LNCAP (cell line): ENCODE measurements around the gene NEDD4L.
A peak's percentile ranks its signal among the peaks of the same experiment; 100 is the strongest.

ENCODE experiments used
- CTCF ChIP-seq: fragments of 450-650 bp; IDR thresholded peaks from 2 replicates; pipeline ENCODE4 v1.5.1; 2017; ENCODE audit warnings: mild to moderate bottlenecking

The NEDD4L gene

GRCh38 chr18:58128381-58129374 lies 84.7 kb downstream of the NEDD4L start:
- TF ChIP-seq CTCF = no peak

DNA sequence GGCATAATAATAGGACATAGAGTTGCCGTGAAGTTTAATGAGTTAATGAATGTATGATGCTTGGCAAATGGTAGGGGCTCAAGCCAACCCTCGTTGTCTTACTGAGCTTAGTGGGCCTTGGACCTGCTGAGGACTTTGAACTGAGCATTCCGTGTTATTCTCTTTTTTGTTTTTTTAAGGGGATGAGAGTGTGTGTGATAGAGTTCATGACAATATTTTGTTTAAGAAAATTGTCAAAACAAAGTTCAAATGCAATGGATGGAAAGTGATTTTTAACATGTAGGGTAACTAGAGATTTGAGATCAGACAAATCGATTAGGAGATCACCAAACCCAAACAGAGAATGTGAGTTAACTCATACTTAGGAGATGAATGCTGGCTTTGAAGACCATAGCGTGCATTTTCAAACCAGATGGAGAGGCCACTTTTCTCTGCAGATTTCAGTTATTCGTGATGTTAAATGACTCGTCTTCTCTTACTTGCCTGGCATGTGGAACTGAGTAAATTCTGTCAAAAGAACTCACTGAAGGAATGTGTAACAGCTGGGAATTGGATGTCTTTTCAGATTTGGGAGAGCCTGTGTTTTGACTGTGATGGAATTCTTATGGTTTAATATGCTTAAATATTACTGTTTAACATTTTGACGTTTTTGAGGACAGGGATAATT lies 88.7 kb downstream of the NEDD4L start:
- TF ChIP-seq CTCF = no peak

- no peak for TF ChIP-seq CTCF
Observed at GRCh38 chr18:58135183-58135641, 91.2 kb downstream of the NEDD4L start.

- TF ChIP-seq CTCF = peak; percentile 95
Observed at GRCh38 chr18:58135701-58136331, 91.8 kb downstream of the NEDD4L start.

DNA sequence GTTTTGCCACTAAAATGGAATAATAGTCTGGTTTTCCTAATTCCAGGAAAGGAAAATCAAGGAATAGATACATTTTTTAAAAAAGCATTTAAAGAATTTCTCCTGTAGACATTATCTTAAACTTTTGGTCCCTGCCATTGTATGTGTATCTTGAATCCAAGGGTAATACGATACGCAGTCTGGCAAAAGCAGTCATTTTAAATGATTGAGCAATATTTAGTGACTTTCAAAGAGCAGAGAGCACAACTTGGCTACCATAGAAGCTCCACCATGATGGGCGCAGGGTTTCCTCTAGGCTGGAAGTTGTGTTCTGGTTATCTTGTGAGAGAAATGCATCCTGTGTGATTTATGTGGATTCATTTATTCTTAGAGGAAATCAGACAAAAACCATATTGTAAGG lies 92.9 kb downstream of the NEDD4L start:
- TF ChIP-seq CTCF = no peak

DNA sequence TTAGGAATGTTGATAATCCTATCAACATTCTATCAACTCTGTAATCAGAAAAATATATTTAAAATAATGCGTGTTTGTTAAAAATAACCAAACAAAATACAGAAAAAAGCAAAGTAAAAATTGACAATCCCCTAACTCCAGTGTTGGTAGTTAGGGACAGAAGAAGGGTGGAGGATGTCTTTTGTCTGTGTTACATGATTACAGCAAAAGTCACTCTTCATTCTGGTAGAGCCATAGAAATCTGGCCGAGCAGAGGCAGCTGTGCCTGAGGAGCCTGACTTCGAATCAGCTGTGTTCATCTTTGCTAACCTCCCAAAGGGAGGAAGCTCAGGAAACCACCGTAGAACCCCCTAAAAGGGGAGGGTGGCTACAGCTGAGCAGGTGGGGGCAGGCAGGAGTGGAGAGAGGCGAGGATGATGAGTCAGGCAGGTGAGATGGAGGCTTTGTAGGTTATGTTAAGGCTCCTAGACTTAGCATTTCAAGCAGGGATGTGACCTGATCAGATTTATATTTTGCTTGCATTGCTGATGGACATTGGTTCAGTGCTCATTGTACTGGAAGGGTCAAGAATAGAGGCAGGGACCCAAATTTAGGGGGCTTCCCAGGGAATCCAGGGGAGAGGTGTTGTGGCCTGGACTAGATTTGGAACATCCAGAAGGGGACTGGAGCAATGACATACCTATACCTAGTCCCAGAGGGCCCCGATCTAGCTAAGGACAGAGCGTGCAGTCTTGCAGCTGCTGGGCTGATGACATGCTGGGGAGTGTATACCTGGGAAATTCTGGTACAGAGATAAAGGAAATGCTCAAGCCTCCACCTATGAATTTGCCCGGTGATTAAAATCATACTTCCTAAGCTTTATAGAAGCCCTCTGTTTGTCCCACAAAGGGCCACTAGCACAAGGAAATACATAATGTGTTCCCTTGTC lies 95.7 kb downstream of the NEDD4L start:
- no peak for TF ChIP-seq CTCF
